HL-60 (cell line): ENCODE measurements around the gene MEF2A.

Experiments
- DNase-seq, 2 experiments: peaks; one replicate each; pipeline ENCODE4 v3.0.0-alpha.2; 2010 to 2020; ENCODE audit warnings: low read depth in 1 of 2, low spot score in 1 of 2
- H3K27ac ChIP-seq: fragments of 250-450 bp; sonication (Bioruptor Pico); replicated peaks from 2 replicates; pipeline ENCODE4 v1.5.1; 2020; ENCODE audit warnings: mild to moderate bottlenecking, moderate library complexity
- H3K27me3 ChIP-seq: fragments of 250-450 bp; sonication (Bioruptor Pico); 2 replicates; pipeline ENCODE4 v1.5.1; 2021; ENCODE audit warnings: mild to moderate bottlenecking, moderate library complexity; ENCODE audit not compliant: insufficient read depth, poor library complexity, severe bottlenecking
- H3K4me3 ChIP-seq: replicated peaks from 2 replicates; pipeline ENCODE4 v1.5.1; 2011; ENCODE audit warnings: mild to moderate bottlenecking, control low read depth, low read length; ENCODE audit not compliant: insufficient read depth
- GABPA ChIP-seq: IDR thresholded peaks from 2 replicates; pipeline ENCODE4 v1.6.1; 2012; ENCODE audit warnings: low read depth
- POLR2AphosphoS5 ChIP-seq: IDR thresholded peaks from 2 replicates; pipeline ENCODE4 v1.6.1; 2012; ENCODE audit warnings: low read depth

MEF2A gene

DNA sequence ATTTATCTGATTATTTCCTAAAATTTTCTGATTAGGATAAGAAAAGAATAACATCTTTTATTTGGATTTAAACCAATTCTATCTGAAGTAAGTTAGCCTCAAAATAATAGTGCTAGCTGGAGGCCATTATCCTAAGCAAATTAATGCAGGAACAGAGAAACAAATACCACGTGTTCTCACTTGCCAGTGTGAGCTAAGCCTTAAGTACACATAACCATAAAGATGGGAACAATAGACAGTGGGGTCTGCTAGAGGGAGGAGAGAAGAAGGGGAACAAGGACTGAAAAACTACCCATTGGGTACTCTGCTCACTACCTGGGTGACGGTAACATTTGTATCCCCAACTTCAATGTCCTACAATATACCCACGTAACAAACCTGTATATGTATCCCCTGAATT, 198.7 kb downstream of the MEF2A start:
- no peak for TF ChIP-seq POLR2AphosphoS5
- TF ChIP-seq GABPA, result no peak
- Histone ChIP-seq H3K4me3 (no peak overlapping the region), H3K27ac (no peak overlapping the region), H3K27me3 (no peaks in the 10 kb centered on the region)
- no peak for DNase-seq
